Hematopoietic multipotent progenitor cell treated with erythropoietin and hydrocortisone succinate and interleukin-3 and kit ligand, for 15 days (in vitro differentiated cells): ENCODE measurements around the gene NIM1K.
"Not testable (repeated sequence)": the region's sequence is repeated elsewhere in the genome, so short reads cannot be mapped to it uniquely, and the experiment has no call there.

Experiments used
- DNase-seq: peaks from one replicate; pipeline ENCODE4 v3.0.0-alpha.2; 2015; ENCODE audit warnings: low spot score

The NIM1K gene

DNA sequence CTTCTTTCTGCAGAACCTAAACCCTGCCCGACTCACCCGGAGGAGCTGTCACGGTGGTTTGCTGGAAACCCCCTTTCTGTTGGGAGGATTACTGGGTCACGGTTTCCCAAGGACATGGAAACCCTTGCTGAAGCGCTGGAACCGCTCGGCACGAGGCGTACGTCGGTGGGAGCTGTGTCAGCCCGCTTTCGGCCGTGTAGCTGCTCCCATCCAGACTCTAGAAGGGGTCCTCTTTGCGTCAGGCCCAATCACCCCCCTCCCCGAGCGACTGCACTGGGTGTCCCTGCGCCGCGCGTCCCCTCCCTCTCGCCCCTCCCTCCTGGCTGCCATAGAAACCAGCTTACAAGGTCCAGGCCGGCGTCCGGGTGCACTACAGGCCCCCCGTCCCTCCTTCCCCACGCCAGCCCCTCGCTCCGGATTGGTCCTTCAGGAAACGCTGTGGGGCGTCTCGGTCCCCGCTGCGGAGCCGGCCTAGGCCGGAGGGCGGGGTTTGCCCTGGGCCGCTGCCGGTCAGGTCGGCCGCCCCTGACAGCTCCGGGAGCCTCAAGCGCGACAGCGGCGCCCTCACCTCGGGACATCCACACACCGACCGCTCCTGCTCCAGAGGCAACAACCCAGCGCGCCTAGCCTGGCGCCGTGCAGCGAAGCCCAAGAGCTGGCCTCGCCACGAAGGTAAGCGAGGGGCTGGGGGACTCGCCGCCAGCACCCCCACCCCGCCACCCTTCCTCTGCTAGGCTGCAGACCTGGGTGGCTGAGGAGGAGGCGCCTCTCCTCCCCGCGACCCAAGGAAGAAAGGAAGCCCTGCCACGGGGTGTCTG lies at the start of gene NIM1K:
NIM1K (plus strand) TSS at position 486 of the 818 bp plus-strand sequence. CDS start 53,551 bp downstream, outside the sequence.
- no peak for DNase-seq

DNA sequence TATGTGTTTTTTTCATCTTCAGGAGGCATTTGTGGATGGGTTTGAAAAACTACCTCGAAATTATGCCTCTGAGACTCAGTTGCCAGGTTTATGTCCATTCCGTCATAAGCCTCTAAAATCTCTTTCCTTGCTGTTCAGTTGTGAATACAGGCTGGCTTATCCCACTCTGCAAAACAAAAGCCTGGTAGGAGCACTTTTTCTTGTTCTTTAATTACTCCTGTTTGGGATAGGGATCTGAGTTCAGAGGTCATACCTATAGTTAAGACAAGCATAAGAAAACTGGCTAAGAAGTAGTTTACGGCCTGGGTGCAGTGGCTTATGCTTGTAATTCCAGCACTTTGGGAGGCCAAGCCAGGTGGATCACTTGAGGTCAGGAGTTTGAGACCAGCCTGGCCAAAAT lies 47.0 kb upstream of the NIM1K start:
- no peak for DNase-seq

DNA sequence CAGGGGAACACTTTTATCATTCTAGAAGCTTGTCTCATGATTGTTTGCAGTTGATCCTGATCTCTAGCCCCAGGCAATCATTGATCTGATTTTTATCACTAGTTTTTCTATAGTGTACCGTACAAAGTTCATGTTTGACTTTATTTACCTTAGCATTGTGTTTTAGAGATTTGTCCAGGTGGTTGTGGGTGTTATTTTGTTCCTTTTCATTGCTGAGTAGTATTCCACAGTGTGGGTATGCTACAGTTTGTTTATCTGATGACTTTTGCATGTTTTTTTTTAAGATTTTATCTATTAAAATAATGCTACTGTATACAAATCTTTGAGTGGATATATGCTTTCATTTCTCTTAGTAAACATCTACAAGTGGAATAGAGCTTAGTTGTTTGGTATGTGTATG lies 45.1 kb upstream of the NIM1K start:
- DNase-seq, result no peak

DNA sequence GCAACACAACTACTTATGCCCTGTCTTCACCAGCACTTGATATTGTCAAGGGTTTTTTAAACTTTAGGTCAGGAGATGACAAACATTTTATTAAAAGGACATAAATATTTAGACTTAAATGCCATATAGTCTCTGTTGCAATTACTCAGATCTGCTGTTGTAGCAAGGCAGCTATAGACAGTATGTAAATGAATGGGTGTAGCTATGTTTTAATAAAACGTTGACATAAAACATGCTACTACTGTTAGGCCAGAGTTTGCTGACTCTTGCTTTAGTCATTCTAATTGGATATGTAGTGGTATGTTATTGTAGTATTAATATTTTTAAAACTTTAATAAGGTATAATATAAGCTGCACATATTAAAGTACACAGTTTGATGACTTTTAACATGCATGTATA lies 43.6 kb upstream of the NIM1K start:
- no peak for DNase-seq

DNA sequence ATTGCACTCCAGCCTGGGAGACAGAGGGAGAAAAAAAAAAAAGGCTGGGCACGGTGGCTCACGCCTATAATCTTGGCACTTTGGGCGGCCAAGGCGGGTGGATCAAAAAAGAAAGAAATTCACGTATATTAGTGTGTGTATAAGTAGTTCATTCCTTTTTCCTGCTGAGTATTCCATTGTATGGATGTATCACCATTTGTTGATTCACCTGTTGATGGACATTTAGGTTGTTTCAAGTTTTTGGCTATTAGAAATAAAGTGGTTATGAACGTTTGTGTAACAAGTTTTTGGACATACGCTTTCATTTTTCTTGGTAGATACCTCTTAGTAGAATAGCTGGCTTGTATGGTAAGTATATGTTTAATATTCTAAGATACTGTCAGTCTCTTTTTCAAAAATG lies 42.8 kb upstream of the NIM1K start:
- no peak for DNase-seq

DNA sequence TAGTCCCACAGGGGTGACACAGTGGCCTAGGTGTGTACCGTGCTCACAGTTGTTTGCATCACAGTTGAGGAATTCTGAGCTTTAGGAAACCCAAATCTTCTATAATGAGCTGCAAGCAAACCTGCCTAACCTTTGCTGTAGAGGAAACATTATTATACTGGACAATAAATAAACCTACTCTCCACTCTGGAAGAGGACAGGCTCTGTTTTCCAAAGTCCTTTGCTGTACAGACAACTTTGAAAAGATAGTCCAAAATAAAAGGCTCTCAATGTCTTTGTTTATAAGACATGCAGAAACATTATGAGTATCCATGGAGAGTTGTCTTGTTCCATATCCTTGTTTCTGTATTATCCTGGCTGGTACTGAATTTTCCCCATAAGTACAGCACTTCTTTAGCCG lies 42.0 kb upstream of the NIM1K start:
- DNase-seq, result no peak

DNA sequence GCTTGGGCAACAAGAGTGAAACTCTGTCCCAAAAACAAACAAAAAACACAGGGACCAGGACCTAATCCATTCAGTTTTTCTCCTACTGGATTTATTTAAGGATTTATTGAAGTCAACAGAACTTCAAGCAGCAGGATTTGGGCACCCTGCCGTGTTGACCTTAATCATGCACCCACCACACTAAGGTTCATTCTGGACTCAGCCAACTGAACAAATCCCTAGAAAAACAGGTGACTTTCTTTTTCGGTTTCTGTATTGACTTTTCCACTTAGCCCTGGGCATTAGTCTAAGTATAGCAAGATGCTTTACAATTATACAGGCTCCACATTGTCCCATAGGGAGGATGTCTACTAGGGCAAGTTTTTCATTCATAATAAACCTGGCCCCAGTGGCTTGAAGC lies 41.3 kb upstream of the NIM1K start:
- DNase-seq, result no peak

DNA sequence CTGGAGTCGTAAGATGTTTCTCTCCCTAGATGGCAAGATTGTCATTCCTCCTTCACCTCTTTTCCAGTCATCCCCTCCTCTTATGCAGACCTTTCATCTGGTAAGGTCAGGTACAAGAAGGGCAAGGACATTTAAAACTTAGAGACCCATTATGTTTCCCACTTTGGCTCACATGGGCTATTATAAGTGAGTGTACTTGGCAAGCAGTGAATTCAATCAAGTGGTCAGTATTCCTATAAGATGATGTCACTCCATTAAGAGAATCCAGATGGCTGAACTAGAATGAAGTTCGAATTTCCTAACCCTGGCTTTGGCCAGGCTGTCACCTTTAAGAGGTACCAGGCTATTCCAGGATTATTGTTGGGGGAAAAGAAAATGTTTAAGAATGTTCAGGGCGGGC lies 39.1 kb upstream of the NIM1K start:
- no peak for DNase-seq

DNA sequence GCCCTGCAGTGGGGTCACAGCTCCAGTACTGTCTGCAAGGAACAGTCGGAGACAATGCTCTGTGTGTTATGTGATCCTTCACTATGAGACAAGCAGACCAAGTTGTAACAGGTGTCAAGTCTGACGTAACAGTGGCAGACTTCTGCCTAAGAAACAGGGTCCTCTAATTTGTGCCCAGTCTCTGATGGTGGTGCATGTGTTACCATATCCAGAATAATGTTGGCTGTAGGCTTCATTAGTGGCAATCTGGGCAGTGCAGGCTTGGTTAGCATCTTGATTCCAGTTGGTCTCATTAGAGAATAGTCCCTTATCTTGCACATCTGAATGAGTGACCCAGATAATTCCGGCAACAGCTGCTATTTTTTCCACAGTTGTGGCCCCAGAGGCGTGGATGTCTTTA lies 37.6 kb upstream of the NIM1K start:
- DNase-seq, result no peak

DNA sequence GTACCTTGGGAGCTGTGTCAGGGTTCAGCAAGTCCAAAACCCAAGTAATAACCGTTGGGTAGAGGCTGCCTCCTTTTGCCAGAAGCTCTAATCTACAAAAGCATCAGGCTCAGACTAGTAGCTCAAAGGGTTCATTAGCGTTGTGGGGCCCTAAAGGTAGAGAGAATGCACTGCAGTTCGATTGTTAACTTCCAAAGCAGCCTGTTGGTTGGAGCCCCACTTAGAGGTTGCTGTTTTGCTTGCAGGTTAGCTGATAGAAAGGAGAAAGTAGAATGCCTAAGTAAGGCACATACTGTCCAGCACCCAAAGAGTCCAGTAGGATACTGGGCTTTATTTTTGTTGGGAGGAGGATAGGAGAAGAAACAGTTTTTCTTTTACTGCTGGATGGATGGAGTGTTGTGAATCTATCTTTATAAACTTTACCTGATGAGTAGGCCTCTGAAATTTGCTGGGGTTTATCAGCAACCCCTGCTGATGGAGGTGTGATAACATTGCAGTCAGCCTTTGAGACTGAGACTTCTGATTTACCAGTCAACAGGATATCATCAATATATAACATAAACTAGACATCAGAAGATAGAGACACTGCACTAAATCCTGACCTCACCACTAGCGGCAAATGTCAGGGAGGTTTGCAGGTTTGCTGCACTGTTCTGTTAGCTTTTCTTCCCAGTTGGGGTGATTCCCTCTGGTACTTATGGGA lies 36.5 kb upstream of the NIM1K start:
- DNase-seq, result no peak

DNA sequence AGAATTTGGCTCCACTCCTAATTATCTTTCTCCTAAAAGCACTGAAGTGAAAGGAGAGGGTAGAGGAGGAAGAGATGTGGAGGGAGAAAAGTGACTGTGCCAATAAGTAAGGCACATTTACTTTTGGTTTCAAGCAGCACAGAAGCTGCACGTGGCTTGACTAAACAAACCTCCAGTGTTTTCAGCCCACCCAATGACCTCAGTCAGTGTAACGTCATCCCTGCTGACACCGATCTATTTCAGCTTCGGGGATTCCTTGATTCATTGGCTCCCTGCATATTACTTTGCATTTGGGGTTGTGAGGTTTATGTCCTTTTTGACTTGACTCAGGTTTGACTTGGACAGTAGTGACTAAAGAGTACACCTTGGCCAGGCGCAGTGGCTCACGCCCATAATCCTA lies 35.6 kb upstream of the NIM1K start:
- no peak for DNase-seq

DNA sequence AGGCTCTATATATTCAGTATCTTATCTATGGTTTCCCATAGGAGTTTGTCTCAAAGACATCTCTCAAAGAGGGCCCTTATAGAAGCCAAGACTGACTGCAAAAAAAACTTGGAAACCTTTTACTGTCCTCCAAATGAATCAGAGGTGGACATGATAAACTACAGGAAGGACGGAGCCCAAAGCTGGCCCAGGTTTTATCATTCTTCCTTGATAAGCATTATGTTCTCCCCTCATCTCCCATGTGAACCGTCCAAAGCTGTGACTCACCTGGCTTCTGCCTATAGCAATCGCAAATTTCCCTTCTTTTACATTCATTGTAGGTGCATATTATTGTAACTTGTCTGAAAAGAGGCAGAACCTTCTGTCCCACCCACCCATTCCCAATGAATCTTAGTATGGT lies 35.0 kb upstream of the NIM1K start:
- no peak for DNase-seq

DNA sequence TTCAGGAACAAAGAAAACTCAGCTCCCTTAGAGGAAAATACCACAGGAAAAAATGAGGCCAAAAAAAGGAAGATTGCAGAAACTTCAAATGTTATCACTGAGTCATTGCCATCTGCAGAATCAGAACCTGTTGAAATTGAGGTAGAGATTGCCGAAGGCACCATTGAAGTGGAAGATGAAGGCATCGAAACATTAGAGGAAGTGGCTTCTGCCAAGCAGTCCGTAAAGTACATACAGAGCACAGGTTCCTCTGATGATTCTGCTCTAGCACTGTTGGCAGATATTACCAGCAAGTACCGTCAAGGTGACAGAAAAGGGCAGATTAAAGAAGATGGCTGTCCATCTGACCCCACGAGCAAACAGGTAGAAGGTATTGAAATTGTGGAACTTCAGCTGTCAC lies 30.8 kb upstream of the NIM1K start:
- DNase-seq, result no peak

DNA sequence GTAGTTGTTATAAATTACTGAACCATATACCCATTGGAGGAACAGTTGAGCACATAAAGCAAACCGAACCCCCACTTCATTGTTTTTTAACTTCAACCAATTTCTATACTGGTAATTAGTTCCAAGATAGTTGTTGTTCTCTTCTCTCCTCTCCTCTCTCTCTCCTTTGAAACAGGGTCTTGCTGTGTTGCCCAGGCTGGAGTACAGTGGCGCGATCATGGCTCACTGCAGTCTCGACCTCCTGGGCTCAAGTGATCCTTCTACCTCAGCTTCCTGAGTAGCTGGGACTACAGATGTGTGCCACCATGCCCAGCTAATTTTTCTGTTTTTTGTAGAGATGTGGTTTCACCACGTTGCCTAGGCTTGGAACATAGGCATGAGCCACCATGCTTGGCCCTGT lies 27.2 kb upstream of the NIM1K start:
- DNase-seq, result not testable (repeated sequence)

DNA sequence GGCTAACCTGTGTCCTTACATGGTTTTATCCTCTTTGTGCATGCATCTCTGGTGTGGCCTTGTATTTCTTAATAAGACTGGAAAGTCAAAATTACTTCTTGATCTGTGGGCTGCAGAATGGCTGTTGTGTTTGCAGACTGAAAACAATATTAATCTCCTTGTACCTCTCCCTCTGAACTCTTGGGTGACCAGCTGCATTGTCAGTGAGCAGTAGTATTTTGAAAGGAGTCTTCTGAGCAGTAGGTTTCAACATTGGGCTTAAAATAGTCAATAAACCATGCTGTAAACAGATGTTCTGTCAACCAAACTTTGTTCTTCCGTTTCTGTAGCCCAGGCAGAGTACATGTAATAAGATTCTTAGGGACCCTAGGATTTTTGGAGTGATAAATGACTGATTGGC lies 26.7 kb upstream of the NIM1K start:
- no peak for DNase-seq

DNA sequence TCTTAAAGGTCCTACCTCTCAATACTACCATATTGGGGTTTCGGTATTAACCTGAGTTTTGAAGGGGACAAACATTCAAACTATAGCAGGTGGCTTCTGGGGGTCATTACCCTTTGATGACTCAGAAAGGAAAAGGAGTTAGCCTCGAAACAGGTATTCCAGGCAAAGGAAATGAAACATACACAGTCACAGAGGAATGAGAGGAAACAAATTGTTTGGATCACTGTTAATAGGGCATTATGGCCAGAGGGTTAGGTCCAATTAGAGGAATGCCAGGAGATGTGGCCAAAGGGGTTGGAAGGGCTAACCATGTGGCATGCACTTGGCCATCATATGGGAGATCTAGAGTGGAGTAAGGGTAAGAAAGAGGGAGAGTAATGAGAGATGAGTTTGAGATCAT lies 23.9 kb upstream of the NIM1K start:
- DNase-seq, result no peak

DNA sequence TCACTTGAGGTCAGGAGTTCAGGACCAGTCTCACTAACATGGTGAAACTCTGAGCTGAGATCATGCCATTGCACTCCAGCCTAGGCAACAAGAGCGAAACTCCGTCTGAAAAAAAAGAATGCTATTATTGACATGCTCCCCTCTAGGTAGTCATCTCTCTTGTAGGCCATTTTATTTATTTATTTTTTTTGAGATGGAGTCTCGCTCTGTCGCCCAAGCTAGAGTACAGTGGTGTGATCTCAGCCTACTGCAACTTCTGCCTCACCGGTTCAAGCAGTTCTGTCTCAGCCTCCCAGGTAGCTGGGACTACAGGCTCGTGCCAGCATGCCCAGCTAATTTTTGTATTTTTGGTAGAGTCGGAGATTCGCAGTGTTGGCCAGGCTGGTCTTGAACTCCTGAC lies 20.6 kb upstream of the NIM1K start:
- DNase-seq, result no peak

DNA sequence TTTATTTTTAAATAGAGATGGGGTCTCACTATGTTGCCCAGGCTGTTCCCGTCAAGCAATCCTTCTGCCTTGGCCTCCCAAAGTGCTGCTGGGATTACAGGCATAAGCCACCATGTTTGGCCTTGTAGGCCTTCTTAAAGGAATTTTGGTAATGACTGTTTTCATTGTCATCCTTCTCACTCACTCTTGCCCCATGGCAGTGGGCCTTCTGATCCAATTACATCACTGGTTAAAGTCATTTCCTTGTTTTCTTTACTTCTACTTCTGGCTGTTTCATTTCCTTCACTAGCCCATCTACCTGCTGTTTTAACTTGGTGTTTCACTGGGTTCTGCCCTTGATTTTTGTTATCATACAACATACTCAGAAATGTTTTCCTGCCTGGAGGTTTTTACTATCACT lies 20.1 kb upstream of the NIM1K start:
- no peak for DNase-seq

DNA sequence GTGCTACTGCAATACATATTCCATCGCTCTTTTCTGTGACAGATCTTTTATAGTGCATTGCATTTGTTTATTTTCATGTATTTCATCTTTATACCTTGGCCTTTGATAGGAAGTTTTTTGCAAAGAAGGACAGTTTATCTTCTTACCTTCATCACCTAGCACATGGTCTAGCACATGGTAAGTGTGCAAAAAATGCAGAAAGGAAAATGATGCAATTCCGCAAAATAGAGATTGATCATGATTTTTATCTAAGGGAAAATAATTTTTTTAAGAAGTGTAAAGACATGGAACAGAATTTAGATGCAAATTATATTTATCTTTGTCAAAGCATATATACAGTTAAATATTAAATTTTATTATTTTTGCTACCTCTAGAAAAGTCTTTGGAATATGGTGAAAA lies 19.2 kb upstream of the NIM1K start:
- DNase-seq, result no peak

DNA sequence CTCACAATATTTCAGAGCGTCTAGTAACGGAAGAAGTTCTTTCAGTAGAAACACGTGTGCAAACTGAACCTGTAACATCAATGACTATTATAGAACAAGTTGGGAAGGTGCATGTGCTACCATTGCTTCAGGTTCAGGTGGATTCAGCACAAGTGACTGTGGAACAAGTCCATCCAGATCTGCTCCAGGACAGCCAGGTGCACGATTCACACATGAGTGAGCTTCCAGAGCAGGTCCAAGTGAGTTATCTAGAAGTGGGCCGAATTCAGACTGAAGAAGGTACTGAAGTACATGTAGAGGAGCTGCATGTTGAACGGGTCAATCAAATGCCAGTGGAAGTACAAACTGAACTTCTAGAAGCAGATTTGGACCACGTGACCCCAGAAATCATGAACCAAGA lies 17.4 kb upstream of the NIM1K start:
- DNase-seq, result no peak

DNA sequence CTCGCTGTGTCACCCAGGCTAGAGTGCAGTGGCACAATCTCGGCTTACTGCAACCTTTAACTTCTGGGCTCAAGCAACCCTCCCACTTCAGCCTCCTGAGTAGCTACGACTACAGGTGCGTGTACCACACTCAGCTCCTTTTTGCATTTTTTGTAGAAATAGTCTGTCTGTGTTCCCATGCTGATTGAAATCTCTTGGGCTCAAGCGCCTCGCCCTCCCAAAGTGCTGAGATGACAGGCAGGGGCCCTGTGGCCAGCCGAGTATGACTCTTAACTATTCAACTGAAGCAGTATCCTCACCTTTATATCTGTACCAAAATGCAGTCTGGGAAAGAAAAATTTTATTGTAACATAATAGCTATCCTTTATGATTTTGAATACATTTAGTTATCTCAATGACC lies 12.2 kb upstream of the NIM1K start:
- no peak for DNase-seq

DNA sequence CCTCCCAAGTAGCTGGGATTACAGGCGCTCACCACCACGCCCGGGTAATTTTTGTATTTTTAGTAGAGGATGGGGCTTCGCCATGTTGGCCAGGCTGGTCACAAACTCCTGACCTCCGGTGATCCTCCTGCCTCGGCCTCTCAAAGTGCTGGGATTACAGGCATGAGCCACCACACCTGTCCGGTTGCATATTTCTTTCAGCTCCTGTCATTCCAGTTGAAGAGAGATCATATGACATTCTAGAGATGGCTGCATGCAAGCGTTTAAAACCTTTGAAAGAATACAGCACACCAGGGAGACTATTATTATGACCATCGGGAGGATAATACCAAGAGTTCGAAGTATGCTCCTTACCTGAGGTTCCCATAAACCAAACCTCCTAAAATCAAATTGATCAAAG lies 9.6 kb upstream of the NIM1K start:
- no peak for DNase-seq

DNA sequence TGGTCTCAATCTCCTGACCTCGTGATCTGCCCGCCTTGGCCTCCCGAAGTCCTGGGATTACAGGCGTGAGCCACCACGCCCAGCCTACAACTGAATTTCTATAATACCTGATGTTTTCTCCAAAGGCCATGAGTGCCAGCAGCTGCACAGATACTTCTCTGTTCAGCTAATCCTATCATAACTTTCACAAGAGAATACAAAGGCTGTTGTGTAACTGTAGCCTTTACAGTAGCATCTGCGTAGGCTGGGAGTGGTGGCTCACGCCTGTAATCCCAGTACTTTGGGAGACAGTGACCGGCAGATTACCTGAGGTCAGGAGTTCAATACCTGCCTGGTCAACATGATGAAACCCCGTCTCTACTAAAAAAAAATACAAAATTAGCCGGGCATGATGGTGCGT lies 8.9 kb upstream of the NIM1K start:
- not testable (repeated sequence) for DNase-seq
